WI38 (cell line): ENCODE data around the gene KIAA1755.

ENCODE experiments used
- H3K4me3 ChIP-seq: 2 replicates; pipeline ENCODE4 v1.5.1; 2011; ENCODE audit warnings: low read depth, mild to moderate bottlenecking, control low read depth, low read length
- TF ChIP-seq, protein P1 (sequence below): IDR thresholded peaks from 2 replicates; pipeline ENCODE4 v1.5.1; 2012; ENCODE audit warnings: low read depth, mild to moderate bottlenecking, control low read depth, low read length

KIAA1755 gene

GRCh38 chr20:38165966-38166702 is 94.4 kb downstream of the KIAA1755 start:
- TF ChIP-seq, protein P1, sequence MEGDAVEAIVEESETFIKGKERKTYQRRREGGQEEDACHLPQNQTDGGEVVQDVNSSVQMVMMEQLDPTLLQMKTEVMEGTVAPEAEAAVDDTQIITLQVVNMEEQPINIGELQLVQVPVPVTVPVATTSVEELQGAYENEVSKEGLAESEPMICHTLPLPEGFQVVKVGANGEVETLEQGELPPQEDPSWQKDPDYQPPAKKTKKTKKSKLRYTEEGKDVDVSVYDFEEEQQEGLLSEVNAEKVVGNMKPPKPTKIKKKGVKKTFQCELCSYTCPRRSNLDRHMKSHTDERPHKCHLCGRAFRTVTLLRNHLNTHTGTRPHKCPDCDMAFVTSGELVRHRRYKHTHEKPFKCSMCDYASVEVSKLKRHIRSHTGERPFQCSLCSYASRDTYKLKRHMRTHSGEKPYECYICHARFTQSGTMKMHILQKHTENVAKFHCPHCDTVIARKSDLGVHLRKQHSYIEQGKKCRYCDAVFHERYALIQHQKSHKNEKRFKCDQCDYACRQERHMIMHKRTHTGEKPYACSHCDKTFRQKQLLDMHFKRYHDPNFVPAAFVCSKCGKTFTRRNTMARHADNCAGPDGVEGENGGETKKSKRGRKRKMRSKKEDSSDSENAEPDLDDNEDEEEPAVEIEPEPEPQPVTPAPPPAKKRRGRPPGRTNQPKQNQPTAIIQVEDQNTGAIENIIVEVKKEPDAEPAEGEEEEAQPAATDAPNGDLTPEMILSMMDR: no peak
- H3K4me3 ChIP-seq: no peak overlapping the region

- TF ChIP-seq, protein P1: peak; percentile 80
- peak within 1 kb of the TSS; percentile 58 for H3K4me3 ChIP-seq
These were observed 95.2 kb downstream of the KIAA1755 start, which contains the start of gene TGM2 for GRCh38 chr20:38165089-38165965. TSS of gene TGM2 (minus strand) at chr20:38165270. CDS start at chr20:38165198, 72 bp downstream.

- TF ChIP-seq, protein P1: no peak
- peak overlapping the region; percentile 58 for H3K4me3 ChIP-seq
These were observed 95.9 kb downstream of the KIAA1755 start for GRCh38 chr20:38164624-38165088.

DNA sequence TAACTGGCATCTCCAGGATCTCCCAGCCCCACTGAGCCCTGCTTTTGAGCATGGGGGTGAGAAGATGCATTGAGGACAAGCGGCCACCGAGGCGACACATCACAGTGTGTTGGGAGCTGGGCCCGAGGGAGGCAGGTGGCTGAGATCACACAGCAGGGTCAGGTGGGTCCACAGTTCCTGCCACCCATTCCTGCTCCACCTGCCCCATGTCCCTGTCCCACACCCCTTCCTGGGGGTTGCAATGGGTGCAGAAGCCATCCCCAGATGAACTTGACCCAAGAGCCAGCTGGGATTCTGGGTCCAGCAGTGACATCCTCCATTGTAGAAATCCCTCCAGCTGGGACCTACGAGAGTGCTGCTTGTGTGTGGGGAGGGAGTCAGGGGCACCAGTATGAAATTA is 96.5 kb downstream of the KIAA1755 start:
- H3K4me3 ChIP-seq: peak overlapping the region; percentile 58
- TF ChIP-seq, protein P1: no peak

GRCh38 chr20:38162878-38163875 is 97.4 kb downstream of the KIAA1755 start:
- H3K4me3 ChIP-seq: no peak overlapping the region
- TF ChIP-seq, protein P1: no peak

- no peak overlapping the region for H3K4me3 ChIP-seq
- TF ChIP-seq, protein P1: no peak
These were observed 98.4 kb downstream of the KIAA1755 start for GRCh38 chr20:38162149-38162548.
